AG04449 (cell line): ENCODE measurements around the gene DIP2C.

Experiments used
- CTCF ChIA-PET: fragments of 350-600 bp; formaldehyde crosslinking; extraction: SDS; loops from one replicate; lab custom pipeline; 2021; ENCODE audit warnings: antibody characterized with exemption; lab: Yijun Ruan, JAX
- POLR2A ChIA-PET: fragments of 400-600, 350-600 bp; formaldehyde crosslinking; extraction: SDS; loops from one replicate; lab custom pipeline; 2020; ENCODE audit warnings: antibody characterized with exemption, inconsistent platforms; lab: Yijun Ruan, JAX
- DNase-seq: peaks from one replicate; pipeline ENCODE4 v3.0.0-alpha.2; 2010; ENCODE audit warnings: low read depth, low spot score
- H3K4me3 ChIP-seq: 2 replicates; pipeline ENCODE4 v1.5.1; 2011; ENCODE audit warnings: low read depth, mild to moderate bottlenecking, control low read depth, low read length
- TF ChIP-seq, protein P1 (sequence below): IDR thresholded peaks from one replicate; pipeline ENCODE4 v1.5.1; 2011; ENCODE audit warnings: mild to moderate bottlenecking, moderate library complexity, low read length, control low read depth, inconsistent platforms; ENCODE audit not compliant: insufficient read depth; ENCODE audit errors: missing control alignments

The DIP2C gene

DNA sequence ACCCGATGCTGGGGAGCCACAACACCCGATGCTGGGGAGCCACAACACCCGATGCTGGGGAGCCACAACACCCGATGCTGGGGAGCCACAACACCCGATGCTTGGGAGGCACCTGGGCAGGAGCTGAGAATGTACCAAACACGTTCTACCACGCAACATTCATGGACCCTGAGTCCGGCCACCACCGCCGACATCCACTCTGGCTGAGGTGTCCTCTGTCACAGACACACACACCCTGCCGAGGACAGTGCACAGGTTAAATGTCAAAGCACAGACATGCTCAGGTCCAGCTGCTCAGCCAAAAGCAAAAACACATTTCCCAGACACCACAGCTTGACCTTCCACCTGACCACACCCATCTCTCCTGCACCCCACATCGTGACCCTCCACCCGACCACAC is 148.4 kb downstream of the DIP2C start:
- H3K4me3 ChIP-seq = no peak overlapping the region
- POLR2A ChIA-PET = no interaction called here
- CTCF ChIA-PET = no interaction called here
- no peak for DNase-seq
- TF ChIP-seq, protein P1, sequence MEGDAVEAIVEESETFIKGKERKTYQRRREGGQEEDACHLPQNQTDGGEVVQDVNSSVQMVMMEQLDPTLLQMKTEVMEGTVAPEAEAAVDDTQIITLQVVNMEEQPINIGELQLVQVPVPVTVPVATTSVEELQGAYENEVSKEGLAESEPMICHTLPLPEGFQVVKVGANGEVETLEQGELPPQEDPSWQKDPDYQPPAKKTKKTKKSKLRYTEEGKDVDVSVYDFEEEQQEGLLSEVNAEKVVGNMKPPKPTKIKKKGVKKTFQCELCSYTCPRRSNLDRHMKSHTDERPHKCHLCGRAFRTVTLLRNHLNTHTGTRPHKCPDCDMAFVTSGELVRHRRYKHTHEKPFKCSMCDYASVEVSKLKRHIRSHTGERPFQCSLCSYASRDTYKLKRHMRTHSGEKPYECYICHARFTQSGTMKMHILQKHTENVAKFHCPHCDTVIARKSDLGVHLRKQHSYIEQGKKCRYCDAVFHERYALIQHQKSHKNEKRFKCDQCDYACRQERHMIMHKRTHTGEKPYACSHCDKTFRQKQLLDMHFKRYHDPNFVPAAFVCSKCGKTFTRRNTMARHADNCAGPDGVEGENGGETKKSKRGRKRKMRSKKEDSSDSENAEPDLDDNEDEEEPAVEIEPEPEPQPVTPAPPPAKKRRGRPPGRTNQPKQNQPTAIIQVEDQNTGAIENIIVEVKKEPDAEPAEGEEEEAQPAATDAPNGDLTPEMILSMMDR = no peak

DNA sequence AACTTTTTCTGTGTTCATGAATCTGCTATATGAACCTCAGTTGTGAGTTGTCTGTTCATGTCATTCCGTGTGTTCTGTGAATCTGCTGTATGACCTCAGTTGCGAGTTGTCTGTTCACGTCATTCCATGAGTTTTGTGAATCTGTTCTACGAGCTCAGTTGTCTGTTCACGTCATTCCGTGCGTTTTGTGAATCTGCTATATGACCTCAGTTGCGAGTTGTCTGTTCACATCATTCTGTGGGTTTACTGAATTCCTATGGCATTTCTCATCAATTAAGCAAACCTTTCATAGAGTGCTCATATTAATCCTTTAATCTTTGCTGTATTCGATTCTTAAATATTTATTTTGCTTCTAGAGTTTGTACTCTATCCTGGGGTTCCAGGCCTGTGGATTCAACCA is 150.6 kb downstream of the DIP2C start:
- DNase-seq = peak; percentile 31
- H3K4me3 ChIP-seq = no peak overlapping the region
- POLR2A ChIA-PET = no interaction called here
- CTCF ChIA-PET = no interaction called here
- TF ChIP-seq, protein P1 = no peak

DNA sequence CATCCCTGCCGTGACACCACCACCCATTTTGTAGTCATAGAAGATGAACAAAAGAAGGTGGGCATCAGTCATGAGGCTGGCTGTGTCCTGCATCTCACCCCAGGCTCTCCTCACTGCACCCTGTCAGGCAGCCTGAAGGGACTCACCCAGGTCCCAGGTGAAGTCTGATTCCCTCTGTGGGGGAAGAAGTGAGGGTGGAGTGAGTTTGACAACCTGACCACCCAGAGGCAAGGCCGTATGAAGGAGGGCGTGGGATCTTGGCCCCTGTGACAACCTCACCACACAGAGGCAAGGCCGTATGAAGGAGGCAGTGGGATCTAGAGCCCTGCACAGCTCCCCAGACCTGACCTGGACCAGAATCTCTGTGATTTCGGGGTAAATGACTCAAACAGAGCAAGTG is 152.5 kb downstream of the DIP2C start:
- TF ChIP-seq, protein P1 = no peak
- ChIA-PET CTCF (interaction anchor here (1.2 to 1.5 kb wide), 2 partner anchors 11 to 26 kb away, joined by 4 read pairs; no protein-coding TSS in a partner anchor), POLR2A (no interaction called here)
- DNase-seq = no peak
- H3K4me3 ChIP-seq = no peak overlapping the region

DNA sequence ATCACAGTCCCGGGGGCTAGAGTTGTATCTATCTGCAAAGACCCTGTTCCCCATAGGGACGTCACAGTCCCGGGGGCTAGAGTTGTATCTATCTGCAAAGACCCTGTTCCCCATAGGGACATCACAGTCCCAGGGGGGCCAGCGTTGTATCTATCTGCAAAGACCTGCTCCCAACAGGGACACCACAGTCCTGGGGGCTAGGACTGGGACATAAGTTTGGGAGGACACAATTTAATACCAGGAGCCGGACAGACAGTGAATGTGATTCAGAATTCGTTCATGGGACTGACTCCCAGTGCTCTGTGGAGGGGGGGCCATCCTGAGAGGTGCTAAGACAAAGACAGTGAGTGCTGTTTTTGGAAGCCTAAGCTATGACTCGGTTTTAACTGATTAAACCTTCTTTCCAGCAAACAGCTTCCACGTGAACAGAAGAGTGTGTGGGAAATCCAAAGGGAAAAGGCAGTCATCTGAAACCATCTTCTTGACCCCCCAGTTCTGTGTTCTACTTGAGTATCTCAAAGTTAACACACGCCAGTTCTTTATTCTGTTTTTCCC is 153.0 kb downstream of the DIP2C start:
- CTCF ChIA-PET = interaction anchor here (1.5 kb wide), 1 partner anchor 11 kb away, joined by 4 read pairs; no protein-coding TSS in a partner anchor
- H3K4me3 ChIP-seq = no peak overlapping the region
- POLR2A ChIA-PET = no interaction called here
- TF ChIP-seq, protein P1 = no peak
- DNase-seq = no peak

DNA sequence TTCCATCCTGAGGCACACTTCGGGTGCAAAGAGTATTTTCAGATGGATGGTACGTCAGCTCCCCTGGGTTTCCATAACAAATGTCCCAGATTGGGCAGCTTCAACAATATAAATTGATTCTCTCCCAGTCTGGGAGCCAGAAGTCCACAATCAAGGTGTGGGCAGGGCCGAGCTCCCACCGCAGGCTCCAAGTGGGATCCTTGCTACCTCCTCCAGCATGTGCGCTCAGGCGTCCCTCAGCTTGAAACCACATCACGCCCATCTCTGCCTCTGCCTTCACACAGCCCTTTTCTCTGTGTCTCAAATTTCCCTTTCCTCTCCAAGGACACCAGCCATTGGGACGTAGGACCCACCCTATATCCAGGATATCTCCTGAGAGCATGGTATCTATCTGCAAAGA is 153.5 kb downstream of the DIP2C start:
- no peak overlapping the region for H3K4me3 ChIP-seq
- TF ChIP-seq, protein P1 = no peak
- ChIA-PET CTCF (no interaction called here), POLR2A (no interaction called here)
- no peak for DNase-seq

DNA sequence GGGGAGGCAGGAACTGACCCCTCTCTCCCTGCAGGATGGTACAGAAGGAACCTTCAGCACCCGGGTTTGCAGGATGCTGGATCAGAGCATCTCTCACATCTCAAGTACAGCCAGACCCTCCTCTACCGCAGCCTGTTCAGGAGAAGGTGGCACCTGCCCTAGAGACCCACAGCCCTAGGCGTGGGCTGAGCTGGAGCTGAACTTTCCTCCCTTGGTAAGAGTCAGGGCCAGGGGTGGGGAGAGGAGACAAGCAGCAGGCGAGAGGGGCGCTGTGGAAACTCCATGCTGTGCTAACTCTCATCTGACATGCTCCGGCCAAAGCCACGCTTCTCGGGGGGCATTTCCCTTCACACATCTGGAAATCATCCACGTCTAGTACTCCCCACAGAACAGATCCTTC is 154.4 kb downstream of the DIP2C start:
- TF ChIP-seq, protein P1 = no peak
- ChIA-PET CTCF (no interaction called here), POLR2A (no interaction called here)

More for the DNA sequence above, 154.4 kb downstream of the DIP2C start:
- H3K4me3 ChIP-seq = no peak overlapping the region
- no peak for DNase-seq
